GM21723 (cell line): ENCODE data around the gene TRIM47.

ENCODE experiments used
- ATAC-seq: cut with Tn5 transposase; IDR thresholded peaks from one replicate; pipeline ENCODE4 v1.9.1; 2021; ENCODE audit warnings: mild to moderate bottlenecking, moderate library complexity; ENCODE audit not compliant: unreplicated experiment

The TRIM47 gene

GRCh38 chr17:75848523-75849278, 29.7 kb downstream of the TRIM47 start:
- ATAC-seq = no peak

GRCh38 chr17:75847614-75848522, 30.5 kb downstream of the TRIM47 start:
- no peak for ATAC-seq

- ATAC-seq = no peak
Measured at GRCh38 chr17:75846692-75847613, 31.4 kb downstream of the TRIM47 start.

GRCh38 chr17:75845933-75846691, 32.3 kb downstream of the TRIM47 start:
- ATAC-seq = no peak

GRCh38 chr17:75845058-75845711, 33.2 kb downstream of the TRIM47 start:
- peak; percentile 68 for ATAC-seq

GRCh38 chr17:75844530-75845057, 33.8 kb downstream of the TRIM47 start:
- no peak for ATAC-seq

- ATAC-seq = peak; percentile 26
Measured at GRCh38 chr17:75843577-75844529, 34.5 kb downstream of the TRIM47 start, which contains the start of gene UNC13D. TSS of gene UNC13D (minus strand) at chr17:75844404. CDS start at chr17:75844337, 67 bp downstream.

- ATAC-seq = peak; percentile 4
Measured at GRCh38 chr17:75842963-75843576, 35.3 kb downstream of the TRIM47 start.

- no peak for ATAC-seq
Measured at GRCh38 chr17:75842411-75842810, 36.0 kb downstream of the TRIM47 start.

- ATAC-seq = no peak
Measured at GRCh38 chr17:75840799-75841164, 37.6 kb downstream of the TRIM47 start.

- no peak for ATAC-seq
Measured at GRCh38 chr17:75839942-75840798, 38.2 kb downstream of the TRIM47 start.

GRCh38 chr17:75838410-75838809, 40.0 kb downstream of the TRIM47 start:
- no peak for ATAC-seq

- no peak for ATAC-seq
Measured at GRCh38 chr17:75837899-75838298, 40.5 kb downstream of the TRIM47 start.

- no peak for ATAC-seq
Measured at GRCh38 chr17:75836605-75837004, 41.8 kb downstream of the TRIM47 start.

GRCh38 chr17:75835654-75835987, 42.8 kb downstream of the TRIM47 start:
- ATAC-seq = no peak

GRCh38 chr17:75834928-75835653, 43.3 kb downstream of the TRIM47 start:
- ATAC-seq = no peak
